A549 (cell line): ENCODE results near the gene NRSN2.

Source experiments
- EP300 ChIP-seq, 2 experiments: fragments of >200 bp; sonication (Bioruptor Twin); formaldehyde crosslinking; IDR thresholded peaks; 2 replicates in 1 of 2; 3 replicates in 1 of 2; pipeline ENCODE4 v1.6.1; 2016 to 2017
- JUN ChIP-seq, 2 experiments: fragments of >200 bp; sonication (Bioruptor Twin); formaldehyde crosslinking; IDR thresholded peaks; 2 replicates in 1 of 2; 3 replicates in 1 of 2; pipeline ENCODE4 v1.6.1; 2016 to 2017
- MAFK ChIP-seq: fragments of 450-650 bp; IDR thresholded peaks from 2 replicates; pipeline ENCODE4 v1.6.1; 2014; ENCODE audit not compliant: partially characterized antibody
- NR3C1 ChIP-seq: fragments of >200 bp; sonication (Bioruptor Twin); formaldehyde crosslinking; IDR thresholded peaks from 3 replicates; pipeline ENCODE4 v1.6.1; 2017
- RAD21 ChIP-seq, 2 experiments: fragments of >200 bp in 1 of 2; sonication (Bioruptor Twin) in 1 of 2; formaldehyde crosslinking in 1 of 2; IDR thresholded peaks in 1 of 2; conservative IDR thresholded peaks in 1 of 2; 2 replicates in 1 of 2; 3 replicates in 1 of 2; pipeline ENCODE4 v1.6.1; 2012 to 2018; ENCODE audit warnings: inconsistent platforms in 1 of 2
- TF ChIP-seq, protein P1 (sequence below): fragments of >200 bp; sonication (Bioruptor Twin); formaldehyde crosslinking; IDR thresholded peaks from 3 replicates; pipeline ENCODE4 v1.5.1; 2016

DNA sequence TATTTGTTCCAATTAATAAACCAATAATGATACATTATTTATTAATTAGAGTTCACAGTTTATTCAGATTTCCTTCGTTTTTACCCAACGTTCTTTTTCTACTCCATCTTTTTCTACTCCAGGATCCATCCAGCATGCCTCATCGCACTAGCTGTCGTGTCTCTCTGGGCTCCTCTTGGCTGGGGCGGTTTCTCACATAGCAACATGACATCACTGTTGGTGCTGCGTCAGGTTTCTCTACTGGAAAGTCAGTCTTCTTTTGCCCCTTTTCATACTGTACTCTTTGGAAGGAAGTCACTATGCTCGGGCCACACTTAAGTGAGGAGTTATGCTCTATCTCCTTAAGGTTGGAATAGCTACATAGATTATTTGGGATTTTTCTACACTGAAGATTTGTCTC, 35.3 kb upstream of the NRSN2 start:
- TF ChIP-seq EP300 (IDR thresholded peaks at IDR 0.05) (no peak), RAD21 (conservative IDR thresholded peaks at IDR 0.05 in 1 of 2, IDR thresholded peaks at IDR 0.05 in 1 of 2) (no peak), JUN (IDR thresholded peaks at IDR 0.05) (no peak), MAFK (no peak), NR3C1 (no peak)
- TF ChIP-seq, protein P1, sequence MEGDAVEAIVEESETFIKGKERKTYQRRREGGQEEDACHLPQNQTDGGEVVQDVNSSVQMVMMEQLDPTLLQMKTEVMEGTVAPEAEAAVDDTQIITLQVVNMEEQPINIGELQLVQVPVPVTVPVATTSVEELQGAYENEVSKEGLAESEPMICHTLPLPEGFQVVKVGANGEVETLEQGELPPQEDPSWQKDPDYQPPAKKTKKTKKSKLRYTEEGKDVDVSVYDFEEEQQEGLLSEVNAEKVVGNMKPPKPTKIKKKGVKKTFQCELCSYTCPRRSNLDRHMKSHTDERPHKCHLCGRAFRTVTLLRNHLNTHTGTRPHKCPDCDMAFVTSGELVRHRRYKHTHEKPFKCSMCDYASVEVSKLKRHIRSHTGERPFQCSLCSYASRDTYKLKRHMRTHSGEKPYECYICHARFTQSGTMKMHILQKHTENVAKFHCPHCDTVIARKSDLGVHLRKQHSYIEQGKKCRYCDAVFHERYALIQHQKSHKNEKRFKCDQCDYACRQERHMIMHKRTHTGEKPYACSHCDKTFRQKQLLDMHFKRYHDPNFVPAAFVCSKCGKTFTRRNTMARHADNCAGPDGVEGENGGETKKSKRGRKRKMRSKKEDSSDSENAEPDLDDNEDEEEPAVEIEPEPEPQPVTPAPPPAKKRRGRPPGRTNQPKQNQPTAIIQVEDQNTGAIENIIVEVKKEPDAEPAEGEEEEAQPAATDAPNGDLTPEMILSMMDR, result no peak
